ENCODE results near the gene GPR146.
A peak's percentile ranks its signal among the peaks of the same experiment; 100 is the strongest.

Gene GPR146

GRCh38 chr7:1058821-1059199, 14.5 kb downstream of the GPR146 start:
- Histone ChIP-seq H3K27me3 (ENCODE audit: control insufficient read depth in 1 of 2, insufficient read depth in 2 of 2, low read length in 2 of 2) (no peaks in the 10 kb centered on the region), H3K9me3 (ENCODE audit: low read length) (no peaks in the 10 kb centered on the region), H3K4me3 (ENCODE audit: low read depth in 1 of 2, low read length in 2 of 2) (no peak overlapping the region), H3K36me3 (ENCODE audit: insufficient read depth, low read length) (no peaks in the 10 kb centered on the region), H3K27ac (ENCODE audit: low read depth, low read length) (no peak overlapping the region), H3K9ac (ENCODE audit: low read length) (no peak overlapping the region), H3K4me1 (ENCODE audit: insufficient read depth, low read length) (peaks cover 26% of the 10 kb centered on the region)

- H3K9ac ChIP-seq (ENCODE audit: low read length) = no peak overlapping the region
These were observed 15.1 kb downstream of the GPR146 start for GRCh38 chr7:1059200-1060091.

GRCh38 chr7:1060315-1061072, 16.1 kb downstream of the GPR146 start:
- Histone ChIP-seq H3K4me3 (ENCODE audit: low read depth in 1 of 2, low read length in 2 of 2) (no peak overlapping the region), H3K4me1 (ENCODE audit: insufficient read depth, low read length) (peaks cover 13% of the 10 kb centered on the region), H3K9ac (ENCODE audit: low read length) (no peak overlapping the region), H3K9me3 (ENCODE audit: low read length) (no peaks in the 10 kb centered on the region), H3K27ac (ENCODE audit: low read depth, low read length) (no peak overlapping the region), H3K36me3 (ENCODE audit: insufficient read depth, low read length) (no peaks in the 10 kb centered on the region), H3K27me3 (ENCODE audit: control insufficient read depth in 1 of 2, insufficient read depth in 2 of 2, low read length in 2 of 2) (peaks cover 0 to 3% of the 10 kb centered on the region in 2 donors)

More at GRCh38 chr7:1059200-1060091, 15.1 kb downstream of the GPR146 start:
- H3K36me3 ChIP-seq (ENCODE audit: insufficient read depth, low read length) = no peaks in the 10 kb centered on the region
- no peak overlapping the region for H3K27ac ChIP-seq (ENCODE audit: low read depth, low read length)
- H3K4me1 ChIP-seq (ENCODE audit: insufficient read depth, low read length) = peaks cover 20% of the 10 kb centered on the region
- H3K9me3 ChIP-seq (ENCODE audit: low read length) = no peaks in the 10 kb centered on the region
- H3K4me3 ChIP-seq (ENCODE audit: low read depth in 1 of 2, low read length in 2 of 2) = no peak overlapping the region
- H3K27me3 ChIP-seq (ENCODE audit: control insufficient read depth in 1 of 2, insufficient read depth in 2 of 2, low read length in 2 of 2) = no peaks in the 10 kb centered on the region

- Histone ChIP-seq H3K4me3 (ENCODE audit: low read depth in 1 of 2, low read length in 2 of 2) (no peak overlapping the region), H3K4me1 (ENCODE audit: insufficient read depth, low read length) (peaks cover 12% of the 10 kb centered on the region), H3K27me3 (ENCODE audit: control insufficient read depth in 1 of 2, insufficient read depth in 2 of 2, low read length in 2 of 2) (peaks cover 0 to 3% of the 10 kb centered on the region in 2 donors), H3K36me3 (ENCODE audit: insufficient read depth, low read length) (no peaks in the 10 kb centered on the region), H3K9ac (ENCODE audit: low read length) (no peak overlapping the region), H3K9me3 (ENCODE audit: low read length) (no peaks in the 10 kb centered on the region), H3K27ac (ENCODE audit: low read depth, low read length) (no peak overlapping the region)
These were observed 16.8 kb downstream of the GPR146 start for GRCh38 chr7:1061180-1061579.

GRCh38 chr7:1062296-1063294, 18.2 kb downstream of the GPR146 start:
- Histone ChIP-seq H3K27me3 (ENCODE audit: control insufficient read depth in 1 of 2, insufficient read depth in 2 of 2, low read length in 2 of 2) (peaks cover 0 to 3% of the 10 kb centered on the region in 2 donors), H3K4me1 (ENCODE audit: insufficient read depth, low read length) (peaks cover 9% of the 10 kb centered on the region), H3K36me3 (ENCODE audit: insufficient read depth, low read length) (no peaks in the 10 kb centered on the region), H3K27ac (ENCODE audit: low read depth, low read length) (no peak overlapping the region), H3K9ac (ENCODE audit: low read length) (no peak overlapping the region), H3K4me3 (ENCODE audit: low read depth in 1 of 2, low read length in 2 of 2) (no peak overlapping the region), H3K9me3 (ENCODE audit: low read length) (no peaks in the 10 kb centered on the region)

- H3K9ac ChIP-seq (ENCODE audit: low read length) = no peak overlapping the region
- no peak overlapping the region for H3K27ac ChIP-seq (ENCODE audit: low read depth, low read length)
- no peaks in the 10 kb centered on the region for H3K9me3 ChIP-seq (ENCODE audit: low read length)
- peaks cover 0 to 3% of the 10 kb centered on the region in 2 donors for H3K27me3 ChIP-seq (ENCODE audit: control insufficient read depth in 1 of 2, insufficient read depth in 2 of 2, low read length in 2 of 2)
- H3K4me3 ChIP-seq (ENCODE audit: low read depth in 1 of 2, low read length in 2 of 2) = no peak overlapping the region
- H3K36me3 ChIP-seq (ENCODE audit: insufficient read depth, low read length) = no peaks in the 10 kb centered on the region
- H3K4me1 ChIP-seq (ENCODE audit: insufficient read depth, low read length) = peaks cover 9% of the 10 kb centered on the region
These were observed 19.0 kb downstream of the GPR146 start for GRCh38 chr7:1063361-1063760.

GRCh38 chr7:1064581-1064980, 20.2 kb downstream of the GPR146 start:
- Histone ChIP-seq H3K27ac (ENCODE audit: low read depth, low read length) (no peak overlapping the region), H3K36me3 (ENCODE audit: insufficient read depth, low read length) (no peaks in the 10 kb centered on the region), H3K4me3 (ENCODE audit: low read depth in 1 of 2, low read length in 2 of 2) (no peak overlapping the region), H3K27me3 (ENCODE audit: control insufficient read depth in 1 of 2, insufficient read depth in 2 of 2, low read length in 2 of 2) (peaks cover 0 to 3% of the 10 kb centered on the region in 2 donors), H3K9me3 (ENCODE audit: low read length) (no peaks in the 10 kb centered on the region), H3K9ac (ENCODE audit: low read length) (no peak overlapping the region), H3K4me1 (ENCODE audit: insufficient read depth, low read length) (peaks cover 9% of the 10 kb centered on the region)

- Histone ChIP-seq H3K9ac (ENCODE audit: low read length) (no peak overlapping the region), H3K27ac (ENCODE audit: low read depth, low read length) (no peak overlapping the region), H3K4me3 (ENCODE audit: low read depth in 1 of 2, low read length in 2 of 2) (peak overlapping the region in 1 of 2 donors; percentile 49), H3K4me1 (ENCODE audit: insufficient read depth, low read length) (peaks cover 9% of the 10 kb centered on the region), H3K36me3 (ENCODE audit: insufficient read depth, low read length) (no peaks in the 10 kb centered on the region), H3K9me3 (ENCODE audit: low read length) (no peaks in the 10 kb centered on the region), H3K27me3 (ENCODE audit: control insufficient read depth in 1 of 2, insufficient read depth in 2 of 2, low read length in 2 of 2) (peaks cover 0 to 3% of the 10 kb centered on the region in 2 donors)
These were observed 20.9 kb downstream of the GPR146 start for GRCh38 chr7:1065263-1065584.

GRCh38 chr7:1065585-1066241, 21.4 kb downstream of the GPR146 start:
- Histone ChIP-seq H3K36me3 (ENCODE audit: insufficient read depth, low read length) (no peaks in the 10 kb centered on the region), H3K4me1 (ENCODE audit: insufficient read depth, low read length) (peaks cover 9% of the 10 kb centered on the region), H3K27me3 (ENCODE audit: control insufficient read depth in 1 of 2, insufficient read depth in 2 of 2, low read length in 2 of 2) (peaks cover 0 to 3% of the 10 kb centered on the region in 2 donors), H3K27ac (ENCODE audit: low read depth, low read length) (no peak overlapping the region), H3K9me3 (ENCODE audit: low read length) (no peaks in the 10 kb centered on the region), H3K9ac (ENCODE audit: low read length) (no peak overlapping the region), H3K4me3 (ENCODE audit: low read depth in 1 of 2, low read length in 2 of 2) (peak overlapping the region; percentile 21 to 49)

GRCh38 chr7:1066242-1066588, 21.9 kb downstream of the GPR146 start:
- no peak overlapping the region for H3K9ac ChIP-seq (ENCODE audit: low read length)
- no peak overlapping the region for H3K4me3 ChIP-seq (ENCODE audit: low read depth in 1 of 2, low read length in 2 of 2)
- peaks cover 9% of the 10 kb centered on the region for H3K4me1 ChIP-seq (ENCODE audit: insufficient read depth, low read length)
- no peaks in the 10 kb centered on the region for H3K9me3 ChIP-seq (ENCODE audit: low read length)
- no peak overlapping the region for H3K27ac ChIP-seq (ENCODE audit: low read depth, low read length)
- H3K36me3 ChIP-seq (ENCODE audit: insufficient read depth, low read length) = no peaks in the 10 kb centered on the region
- H3K27me3 ChIP-seq (ENCODE audit: control insufficient read depth in 1 of 2, insufficient read depth in 2 of 2, low read length in 2 of 2) = peaks cover 0 to 3% of the 10 kb centered on the region in 2 donors
